ENCODE data around the gene DNMT1.

GRCh38 chr19:10207026-10207425, 12.3 kb upstream of the DNMT1 start:
- TF ChIP-seq, protein P1, sequence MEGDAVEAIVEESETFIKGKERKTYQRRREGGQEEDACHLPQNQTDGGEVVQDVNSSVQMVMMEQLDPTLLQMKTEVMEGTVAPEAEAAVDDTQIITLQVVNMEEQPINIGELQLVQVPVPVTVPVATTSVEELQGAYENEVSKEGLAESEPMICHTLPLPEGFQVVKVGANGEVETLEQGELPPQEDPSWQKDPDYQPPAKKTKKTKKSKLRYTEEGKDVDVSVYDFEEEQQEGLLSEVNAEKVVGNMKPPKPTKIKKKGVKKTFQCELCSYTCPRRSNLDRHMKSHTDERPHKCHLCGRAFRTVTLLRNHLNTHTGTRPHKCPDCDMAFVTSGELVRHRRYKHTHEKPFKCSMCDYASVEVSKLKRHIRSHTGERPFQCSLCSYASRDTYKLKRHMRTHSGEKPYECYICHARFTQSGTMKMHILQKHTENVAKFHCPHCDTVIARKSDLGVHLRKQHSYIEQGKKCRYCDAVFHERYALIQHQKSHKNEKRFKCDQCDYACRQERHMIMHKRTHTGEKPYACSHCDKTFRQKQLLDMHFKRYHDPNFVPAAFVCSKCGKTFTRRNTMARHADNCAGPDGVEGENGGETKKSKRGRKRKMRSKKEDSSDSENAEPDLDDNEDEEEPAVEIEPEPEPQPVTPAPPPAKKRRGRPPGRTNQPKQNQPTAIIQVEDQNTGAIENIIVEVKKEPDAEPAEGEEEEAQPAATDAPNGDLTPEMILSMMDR (IDR thresholded peaks at IDR 0.05) = no peak
- TF ChIP-seq EZH2 (IDR thresholded peaks at IDR 0.05; ENCODE audit: borderline replicate concordance, insufficient read depth, low read depth, low read length, poor library complexity, severe bottlenecking) = no peak
